NCI-H1694 (cell line): Measurements from ENCODE around the gene RHO.
"Not testable (repeated sequence)": the region's sequence is repeated elsewhere in the genome, so short reads cannot be mapped to it uniquely, and the experiment has no call there.

Experiments used
- DNase-seq: peaks from one replicate; lab custom pipeline; 2025; lab: John Stamatoyannopoulos, UW

The RHO gene

GRCh38 chr3:129528589-129529100 lies at the start of gene RHO:
RHO (plus strand) TSS chr3:129528639; CDS start chr3:129528734, 95 bp downstream.
- no peak for DNase-seq

- DNase-seq: peak; percentile 47
Measured at GRCh38 chr3:129481225-129481765, 47.1 kb upstream of the RHO start.

GRCh38 chr3:129481766-129482332 lies 46.6 kb upstream of the RHO start:
- DNase-seq: no peak

GRCh38 chr3:129482721-129483120 lies 45.7 kb upstream of the RHO start:
- DNase-seq: peak; percentile 31

GRCh38 chr3:129483870-129484269 lies 44.6 kb upstream of the RHO start:
- no peak for DNase-seq

GRCh38 chr3:129485146-129485545 lies 43.3 kb upstream of the RHO start:
- DNase-seq: not testable (repeated sequence)

- no peak for DNase-seq
Measured at GRCh38 chr3:129485721-129486663, 42.4 kb upstream of the RHO start.

- DNase-seq: no peak
Measured at GRCh38 chr3:129486664-129487035, 41.8 kb upstream of the RHO start.

- DNase-seq: no peak
Measured at GRCh38 chr3:129487183-129487867, 41.1 kb upstream of the RHO start.

- DNase-seq: not testable (repeated sequence)
Measured at GRCh38 chr3:129487868-129488335, 40.5 kb upstream of the RHO start.

GRCh38 chr3:129489258-129489657 lies 39.2 kb upstream of the RHO start:
- DNase-seq: not testable (repeated sequence)

- DNase-seq: peak; percentile 80
Measured at GRCh38 chr3:129490273-129490675, 38.2 kb upstream of the RHO start.

- not testable (repeated sequence) for DNase-seq
Measured at GRCh38 chr3:129491077-129491476, 37.4 kb upstream of the RHO start.

- no peak for DNase-seq
Measured at GRCh38 chr3:129491794-129492193, 36.6 kb upstream of the RHO start.

GRCh38 chr3:129492691-129493090 lies 35.7 kb upstream of the RHO start:
- DNase-seq: no peak

- no peak for DNase-seq
Measured at GRCh38 chr3:129493206-129493605, 35.2 kb upstream of the RHO start.

- DNase-seq: not testable (repeated sequence)
Measured at GRCh38 chr3:129494499-129494898, 33.9 kb upstream of the RHO start.

- DNase-seq: not testable (repeated sequence)
Measured at GRCh38 chr3:129495006-129495639, 33.3 kb upstream of the RHO start.

GRCh38 chr3:129497876-129498275 lies 30.6 kb upstream of the RHO start:
- DNase-seq: not testable (repeated sequence)

GRCh38 chr3:129498603-129499488 lies 29.6 kb upstream of the RHO start:
- DNase-seq: not testable (repeated sequence)
